Measurements from ENCODE around the gene LRRC28. TPM values are rescaled to one million over a fixed set of nuclear protein-coding genes. Genes with fewer than 3 reads are reported as not detected.

The LRRC28 gene
- total and polyA plus RNA-seq, 2 of the 4 experiments (the other 2 are of a cell fraction) = 12.7 to 21.1 TPM

- TF ChIP-seq MAFK (IDR thresholded peaks at IDR 0.05; ENCODE audit: low read depth, low read length) = no peak
- TF ChIP-seq RFX5 (IDR thresholded peaks at IDR 0.05; ENCODE audit: low read depth, low read length) = no peak
Measured at GRCh38 chr15:99423186-99424130, 172.2 kb downstream of the LRRC28 start (continued).

GRCh38 chr15:99424131-99424571, 172.9 kb downstream of the LRRC28 start:
- Histone ChIP-seq H2BK20ac (ENCODE audit: low read depth, low read length) (peak overlapping the region; percentile 38; the same call in 1 of the 2 replicates), H2BK120ac (ENCODE audit: low read depth, low read length) (peak overlapping the region; percentile 91), H3K56ac (ENCODE audit: extremely low read depth, insufficient read depth, low read length) (no peak overlapping the region), H3K9me1 (ENCODE audit: insufficient read depth, low read length) (peaks cover 19% of the 10 kb centered on the region), H3K9me3 (ENCODE audit: control insufficient read depth, insufficient read depth, low read length) (no peaks in the 10 kb centered on the region), H4K8ac (ENCODE audit: low read depth in 2 of 2, low read length in 2 of 2) (peak overlapping the region; percentile 81 to 98; a peak in 2 of 4 replicates), H2AK5ac (ENCODE audit: low read depth, low read length) (peak overlapping the region; percentile 83; the same call in 1 of the 2 replicates), H4K20me1 (ENCODE audit: insufficient read depth, low read length) (no peaks in the 10 kb centered on the region), H4K91ac (ENCODE audit: insufficient read depth, low read depth, low read length) (peak overlapping the region; percentile 69; the same call in 1 of the 2 replicates), H3K18ac (ENCODE audit: low read depth, low read length) (no peak overlapping the region), H2BK15ac (ENCODE audit: low read depth, low read length) (peak overlapping the region; percentile 76; the same call in 1 of the 3 replicates), H3K23ac (ENCODE audit: low read depth, low read length) (no peak overlapping the region), H3K4me1 (ENCODE audit: control insufficient read depth, insufficient read depth, low read length) (peaks cover 13% of the 10 kb centered on the region), H2BK5ac (ENCODE audit: low read depth, low read length, poor library complexity, severe bottlenecking) (peak overlapping the region; percentile 11), H3K4me3 (ENCODE audit: insufficient read depth, low read depth, low read length) (no peak overlapping the region), H2AFZ (replicated peaks; ENCODE audit: low read length, poor library complexity) (peak overlapping the region; percentile 96), H4K5ac (ENCODE audit: low read depth, low read length) (peak overlapping the region; percentile 14; the same call in 1 of the 2 replicates), H3K14ac (replicated peaks; ENCODE audit: low read depth, low read length) (peak overlapping the region; percentile 93; the same call in 1 of the 2 replicates), H3K9ac (ENCODE audit: low read depth, low read length) (no peak overlapping the region), H3K36me3 (ENCODE audit: control insufficient read depth, insufficient read depth, low read length) (no peaks in the 10 kb centered on the region), H3K4ac (ENCODE audit: low read depth, low read length) (peak overlapping the region; percentile 79), H3K27me3 (ENCODE audit: control insufficient read depth, insufficient read depth, low read length) (no peaks in the 10 kb centered on the region), H3K27ac (ENCODE audit: insufficient read depth, low read length) (no peak overlapping the region), H3K4me2 (ENCODE audit: low read depth, low read length) (no peak overlapping the region), H2AK9ac (replicated peaks; ENCODE audit: low read depth, low read length, poor library complexity) (peak overlapping the region; percentile 82), H3K79me1 (ENCODE audit: low read depth in 1 of 2, low read length in 2 of 2) (no peaks in the 10 kb centered on the region)
- dilution Hi-C loops (cut with HindIII; ENCODE audit: low sequenced_read_pairs, unreplicated experiment) = no loop called here
- 95% methylated on average over 4 of the region's 10 CpGs; no CpG with 5 or more reads in 1 of the 2 experiments for WGBS, 2 experiments (ENCODE audit: extremely low coverage in 2 of 2, insufficient read length in 1 of 2)
- CTCF ChIA-PET = no interaction called here
- in situ Hi-C loops (cut with MboI; ENCODE audit: low sequenced_read_pairs) = no loop called here
- POLR2A ChIA-PET (ENCODE audit: unreplicated experiment) = no interaction called here
- ATAC-seq (ENCODE audit: low read depth) = no peak
- TF ChIP-seq NFE2L2 (IDR thresholded peaks at IDR 0.05; ENCODE audit: low read depth, low read length) = no peak
- no peak for TF ChIP-seq MAFK (IDR thresholded peaks at IDR 0.05; ENCODE audit: low read depth, low read length)
- no peak for TF ChIP-seq CTCF (conservative IDR thresholded peaks at IDR 0.05; ENCODE audit: low read depth, low read length)
- TF ChIP-seq MXI1 (IDR thresholded peaks at IDR 0.05; ENCODE audit: borderline replicate concordance, low read depth, low read length) = no peak
- no peak for TF ChIP-seq CHD1 (IDR thresholded peaks at IDR 0.05; ENCODE audit: low read depth, low read length)
- no peak for TF ChIP-seq RCOR1 (IDR thresholded peaks at IDR 0.05; ENCODE audit: insufficient replicate concordance, low read length)
- no peak for TF ChIP-seq ELK1 (IDR thresholded peaks at IDR 0.05; ENCODE audit: borderline replicate concordance, low read depth, low read length)
- no peak for TF ChIP-seq SMC3 (IDR thresholded peaks at IDR 0.05; ENCODE audit: low read depth, low read length)
- TF ChIP-seq MAZ (IDR thresholded peaks at IDR 0.05; ENCODE audit: borderline replicate concordance, low read depth, low read length) = no peak
- no peak for TF ChIP-seq FOS (IDR thresholded peaks at IDR 0.05; ENCODE audit: low read depth, low read length)
- intact Hi-C loops (cut with micrococcal nuclease) = no loop called here
- no TSS peak for BruUV-seq (replicated peaks)
- DNase-seq = no peak
